ENCODE measurements around the gene XYLT1.

DNA sequence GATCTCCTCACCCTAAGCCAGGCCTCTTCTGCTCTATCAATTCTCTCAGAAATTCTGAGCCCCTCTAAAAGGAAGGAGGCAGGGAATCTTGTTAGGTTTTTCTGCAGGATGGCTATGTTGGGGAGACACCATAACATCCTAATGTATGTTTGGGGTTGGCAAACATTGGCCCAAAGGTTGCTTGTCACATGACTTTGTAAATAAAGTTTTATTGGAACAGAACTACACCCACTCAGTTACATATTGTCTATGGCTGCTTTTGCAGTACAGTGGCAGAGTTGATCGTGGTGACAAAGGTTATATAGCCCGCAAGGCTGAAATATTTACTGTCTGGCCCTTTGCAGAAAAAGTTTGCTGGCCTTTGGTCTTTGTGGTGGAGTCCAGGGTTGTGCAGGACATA is 409.4 kb downstream of the XYLT1 start:
- TF ChIP-seq RAD21 (IDR thresholded peaks at IDR 0.05; ENCODE audit: low read length) (no peak), POLR2A (IDR thresholded peaks at IDR 0.05; ENCODE audit: low read depth, low read length) (no peak)
